Stimulated activated CD4-positive, alpha-beta T cell treated with anti-CD3 and anti-CD28 coated beads, Interleukin-1b, Interleukin-23, amount 100 ng/mL, for 48 hours (primary cell): ENCODE measurements around the gene ADH1C.
"Not testable (repeated sequence)": the region's sequence is repeated elsewhere in the genome, so short reads cannot be mapped to it uniquely, and the experiment has no call there.

Experiments
- DNase-seq: peaks from one replicate; pipeline ENCODE4 v3.0.0-alpha.2; 2020

ADH1C gene

GRCh38 chr4:99356992-99357391, 4.4 kb upstream of the ADH1C start:
- DNase-seq = no peak

GRCh38 chr4:99356149-99356548, 3.6 kb upstream of the ADH1C start:
- not testable (repeated sequence) for DNase-seq

- DNase-seq = no peak
These were observed 1.1 kb downstream of the ADH1C start for GRCh38 chr4:99351487-99351886.

- DNase-seq = no peak
These were observed 3.2 kb downstream of the ADH1C start for GRCh38 chr4:99349338-99349737.

- DNase-seq = not testable (repeated sequence)
These were observed 9.9 kb downstream of the ADH1C start for GRCh38 chr4:99342624-99343023.

- no peak for DNase-seq
These were observed 11.1 kb downstream of the ADH1C start for GRCh38 chr4:99341426-99341825.

GRCh38 chr4:99339172-99339571, 13.4 kb downstream of the ADH1C start:
- no peak for DNase-seq

- no peak for DNase-seq
These were observed 16.0 kb downstream of the ADH1C start for GRCh38 chr4:99336553-99336952.

- no peak for DNase-seq
These were observed 17.7 kb downstream of the ADH1C start for GRCh38 chr4:99334880-99335279.

GRCh38 chr4:99330648-99331047, 21.9 kb downstream of the ADH1C start:
- DNase-seq = no peak

GRCh38 chr4:99329876-99330275, 22.7 kb downstream of the ADH1C start:
- DNase-seq = no peak

GRCh38 chr4:99324979-99325378, 27.6 kb downstream of the ADH1C start:
- no peak for DNase-seq

GRCh38 chr4:99324361-99324760, 28.2 kb downstream of the ADH1C start:
- no peak for DNase-seq

- DNase-seq = no peak
These were observed 28.8 kb downstream of the ADH1C start for GRCh38 chr4:99323756-99324155.

GRCh38 chr4:99321241-99322191, 31.0 kb downstream of the ADH1C start, which contains the start of gene ADH1B:
Gene ADH1B (minus strand): TSS chr4:99321401. CDS start chr4:99321331, 70 bp downstream.
- DNase-seq = no peak

GRCh38 chr4:99317811-99318210, 34.7 kb downstream of the ADH1C start:
- not testable (repeated sequence) for DNase-seq

GRCh38 chr4:99317354-99317753, 35.2 kb downstream of the ADH1C start:
- DNase-seq = no peak

GRCh38 chr4:99315839-99316238, 36.7 kb downstream of the ADH1C start:
- DNase-seq = no peak

GRCh38 chr4:99314211-99314610, 38.3 kb downstream of the ADH1C start:
- no peak for DNase-seq

GRCh38 chr4:99310389-99310788, 42.2 kb downstream of the ADH1C start:
- no peak for DNase-seq

- DNase-seq = no peak
These were observed 46.7 kb downstream of the ADH1C start for GRCh38 chr4:99305638-99306400.

GRCh38 chr4:99301376-99302164, 51.0 kb downstream of the ADH1C start:
- no peak for DNase-seq

GRCh38 chr4:99300934-99301333, 51.6 kb downstream of the ADH1C start:
- DNase-seq = no peak
